ENCODE measurements around the gene PLCD4.

PLCD4 gene

GRCh38 chr2:218607436-218608115, at the start of gene PLCD4:
Gene PLCD4, plus strand, starts transcription at chr2:218607899. Its CDS starts 7,841 bp downstream, at chr2:218615740.
- no peak for DNase-seq

GRCh38 chr2:218557941-218558340, 49.8 kb upstream of the PLCD4 start:
- DNase-seq = no peak

- no peak for DNase-seq
Observed at GRCh38 chr2:218558986-218559385, 48.7 kb upstream of the PLCD4 start.

- no peak for DNase-seq
Observed at GRCh38 chr2:218564056-218564455, 43.6 kb upstream of the PLCD4 start.

- no peak for DNase-seq
Observed at GRCh38 chr2:218566296-218566695, 41.4 kb upstream of the PLCD4 start.

GRCh38 chr2:218567797-218568189, 39.9 kb upstream of the PLCD4 start:
- peak; percentile 85 for DNase-seq

GRCh38 chr2:218568190-218569037, 39.3 kb upstream of the PLCD4 start, which contains the start of the genes CNOT9 and USP37:
Gene CNOT9, plus strand, starts transcription at chr2:218568839. Its CDS starts 116 bp downstream, at chr2:218568955.
Gene USP37, minus strand, starts transcription at chr2:218568351. Its CDS starts 9,698 bp downstream, at chr2:218558653.
- peak; percentile 99 for DNase-seq

- DNase-seq = peak; percentile 32
Observed at GRCh38 chr2:218569038-218569431, 38.7 kb upstream of the PLCD4 start.

- no peak for DNase-seq
Observed at GRCh38 chr2:218569661-218570500, 37.8 kb upstream of the PLCD4 start.

- no peak for DNase-seq
Observed at GRCh38 chr2:218570850-218571249, 36.8 kb upstream of the PLCD4 start.

- DNase-seq = no peak
Observed at GRCh38 chr2:218576854-218577253, 30.8 kb upstream of the PLCD4 start.

GRCh38 chr2:218577482-218578220, 30.0 kb upstream of the PLCD4 start:
- DNase-seq = no peak

GRCh38 chr2:218578272-218578877, 29.3 kb upstream of the PLCD4 start:
- DNase-seq = no peak

- no peak for DNase-seq
Observed at GRCh38 chr2:218582076-218582475, 25.6 kb upstream of the PLCD4 start.

- no peak for DNase-seq
Observed at GRCh38 chr2:218583983-218584850, 23.5 kb upstream of the PLCD4 start.

GRCh38 chr2:218585541-218585940, 22.2 kb upstream of the PLCD4 start:
- DNase-seq = no peak

- no peak for DNase-seq
Observed at GRCh38 chr2:218605432-218605831, 2.3 kb upstream of the PLCD4 start.

- no peak for DNase-seq
Observed at GRCh38 chr2:218615868-218616315, 8.2 kb downstream of the PLCD4 start.

GRCh38 chr2:218618102-218618860, 10.6 kb downstream of the PLCD4 start:
- no peak for DNase-seq

GRCh38 chr2:218621007-218621406, 13.3 kb downstream of the PLCD4 start:
- DNase-seq = no peak
